HG03280 (cell line): ENCODE results near the gene RPL37.
"Not testable (repeated sequence)": the region's sequence is repeated elsewhere in the genome, so short reads cannot be mapped to it uniquely, and the experiment has no call there.

Experiments
- ATAC-seq: cut with Tn5 transposase; IDR thresholded peaks from one replicate; pipeline ENCODE4 v1.9.1; 2021; ENCODE audit warnings: mild to moderate bottlenecking, moderate library complexity; ENCODE audit not compliant: unreplicated experiment

Gene RPL37

GRCh38 chr5:40797273-40798011 lies 37.6 kb downstream of the RPL37 start:
- peak; percentile 33 for ATAC-seq

- ATAC-seq: no peak
Measured at GRCh38 chr5:40796487-40796889, 38.5 kb downstream of the RPL37 start.

DNA sequence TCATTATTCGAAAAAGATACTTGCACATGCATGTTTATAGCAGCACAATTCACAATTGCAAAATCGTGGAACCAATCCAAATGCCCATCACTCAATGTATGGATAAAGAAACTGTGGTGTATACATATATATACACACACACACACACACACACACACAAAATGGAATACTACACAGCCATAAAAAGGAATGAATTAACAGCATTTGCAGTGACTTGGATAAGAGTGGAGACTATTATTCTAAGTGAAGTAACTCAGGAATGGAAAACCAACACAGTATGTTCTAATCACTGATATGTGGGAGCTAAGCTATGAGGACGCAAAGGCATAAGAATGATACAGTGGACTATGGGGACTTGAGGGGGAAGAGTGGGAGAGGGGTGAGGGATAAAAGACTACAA lies 40.1 kb downstream of the RPL37 start:
- not testable (repeated sequence) for ATAC-seq

- ATAC-seq: not testable (repeated sequence)
Measured at GRCh38 chr5:40794340-40794739, 40.7 kb downstream of the RPL37 start.

DNA sequence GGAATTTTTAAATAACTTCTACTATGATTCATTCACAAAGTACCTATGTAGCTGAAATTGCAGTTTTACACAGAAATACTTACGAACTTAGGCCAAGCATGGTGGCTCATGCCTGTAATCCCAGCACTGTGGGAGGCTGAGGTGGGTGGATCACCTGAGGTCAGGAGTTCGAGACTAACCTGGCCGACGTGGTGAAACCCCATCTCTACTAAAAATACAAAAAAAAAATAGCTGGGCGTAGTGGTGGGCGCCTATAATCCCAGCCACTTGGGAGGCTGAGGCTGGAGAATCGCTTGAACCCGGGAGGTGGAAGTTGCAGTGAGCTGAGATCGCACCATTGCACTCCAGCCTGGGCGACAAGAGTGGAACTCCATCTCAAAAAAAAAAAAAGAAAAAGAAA lies 42.3 kb downstream of the RPL37 start:
- not testable (repeated sequence) for ATAC-seq

GRCh38 chr5:40791715-40792139 lies 43.3 kb downstream of the RPL37 start:
- ATAC-seq: no peak

DNA sequence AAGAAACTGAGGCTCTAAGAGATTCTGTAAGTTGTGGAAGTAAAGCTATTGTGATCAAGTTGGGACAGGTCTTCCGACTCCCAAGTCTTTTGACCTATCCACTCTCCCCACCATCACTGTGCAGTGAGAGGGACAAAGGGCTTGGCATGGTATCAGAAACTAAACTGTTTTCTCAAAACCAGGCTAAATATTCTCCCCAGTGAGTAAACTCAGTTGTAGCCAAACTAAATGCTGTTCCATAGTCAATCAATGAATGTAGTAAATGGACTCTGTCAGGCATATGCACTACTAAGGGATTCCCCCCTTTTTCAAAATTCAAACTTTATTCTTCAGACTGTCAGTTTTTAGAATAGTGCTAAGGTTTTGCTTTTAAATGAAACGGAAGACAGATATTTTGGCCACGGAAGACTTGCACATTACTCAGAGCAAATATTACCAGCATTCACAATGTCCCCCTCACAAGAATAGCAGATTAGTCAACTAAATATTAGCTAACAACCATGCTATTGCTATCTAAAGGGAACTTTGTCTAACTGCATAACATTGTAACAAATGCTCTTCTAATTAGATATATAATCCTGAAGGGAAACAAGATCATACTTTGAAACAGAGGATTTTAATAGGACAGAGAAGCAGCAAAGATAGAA lies 44.0 kb downstream of the RPL37 start:
- ATAC-seq: no peak

DNA sequence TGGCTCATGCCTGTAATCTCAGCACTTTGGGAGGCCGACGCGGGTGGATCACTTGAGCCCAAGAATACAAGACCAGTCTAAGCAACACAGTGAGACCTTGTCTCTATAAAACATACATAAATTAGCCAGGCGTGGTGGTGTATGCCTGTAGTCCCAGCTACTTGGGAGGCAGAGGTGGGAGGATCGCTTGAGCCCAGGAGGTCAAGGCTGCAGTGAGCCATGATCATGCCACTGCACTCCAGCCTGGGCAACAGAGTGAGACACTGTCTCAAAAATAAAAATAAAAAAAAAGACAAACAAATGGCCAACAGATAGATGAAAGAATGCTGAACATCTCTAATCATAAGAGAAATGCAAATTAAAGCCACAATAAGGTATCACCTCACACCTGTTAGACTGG lies 46.1 kb downstream of the RPL37 start:
- ATAC-seq: not testable (repeated sequence)

- ATAC-seq: no peak
Measured at GRCh38 chr5:40787986-40788385, 47.0 kb downstream of the RPL37 start.

DNA sequence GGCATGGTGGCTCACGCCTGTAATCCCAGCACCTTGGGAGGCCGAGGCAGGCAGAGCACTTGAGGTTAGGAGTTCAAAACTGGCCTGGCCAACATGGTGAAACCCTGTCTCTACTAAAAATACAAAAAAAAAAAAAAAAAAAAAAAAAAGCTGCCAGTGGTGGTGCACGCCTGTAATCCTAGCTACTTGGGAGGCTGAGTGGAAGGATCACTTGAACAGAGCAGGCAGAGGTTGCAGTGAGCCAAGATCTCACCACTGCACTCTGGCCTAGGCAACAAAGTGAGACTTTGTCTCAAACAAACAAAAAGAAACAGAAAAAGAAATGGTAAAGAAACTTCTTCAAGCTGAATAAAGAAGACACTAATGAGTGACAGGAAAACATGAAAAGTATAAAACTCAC lies 48.4 kb downstream of the RPL37 start:
- ATAC-seq: not testable (repeated sequence)

DNA sequence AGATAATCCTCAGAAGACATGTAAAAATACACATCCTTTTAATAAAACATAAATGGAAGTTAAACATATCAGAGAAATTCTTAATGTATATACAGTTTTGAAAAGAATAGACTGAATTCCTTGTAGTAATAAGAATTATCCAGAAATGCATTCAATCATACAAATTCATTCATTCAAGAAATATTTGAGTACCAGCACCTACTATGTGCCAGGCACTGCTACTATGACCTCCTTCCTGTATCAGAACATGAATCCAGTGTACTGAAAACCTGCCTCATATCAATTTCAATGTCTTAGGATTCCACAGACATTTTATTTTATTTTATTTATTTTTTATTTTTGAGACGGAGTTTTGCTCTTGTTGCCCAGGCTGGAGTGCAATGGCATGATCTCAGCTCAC lies 50.1 kb downstream of the RPL37 start:
- ATAC-seq: no peak

DNA sequence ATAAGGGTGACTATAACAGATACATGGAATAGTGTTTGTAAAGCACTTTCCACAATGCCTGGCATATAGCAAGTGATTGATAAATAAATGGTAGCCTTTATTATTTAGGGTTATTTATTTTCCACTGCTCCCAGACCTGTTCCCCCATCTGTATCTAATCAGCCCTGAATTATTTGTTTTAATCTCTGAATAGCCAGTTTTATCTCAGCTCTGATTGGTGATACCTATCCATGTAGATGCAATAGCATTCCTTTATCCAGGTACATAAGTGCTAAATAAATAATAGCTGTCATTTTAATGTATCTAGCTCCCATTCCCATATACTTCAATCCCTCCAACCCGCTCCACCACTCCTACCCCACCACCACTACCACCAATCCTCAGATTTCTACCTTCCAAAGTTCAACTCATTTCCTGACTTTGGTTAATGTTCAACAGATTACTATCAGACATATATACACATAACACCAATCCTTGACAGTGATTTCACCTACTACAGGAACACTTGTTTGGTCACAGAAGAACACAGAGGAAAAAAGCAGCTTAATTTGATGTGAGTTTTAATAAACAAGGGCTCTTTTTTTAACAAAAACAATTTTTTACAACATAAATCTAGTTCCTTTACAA lies 50.9 kb downstream of the RPL37 start:
- ATAC-seq: no peak

DNA sequence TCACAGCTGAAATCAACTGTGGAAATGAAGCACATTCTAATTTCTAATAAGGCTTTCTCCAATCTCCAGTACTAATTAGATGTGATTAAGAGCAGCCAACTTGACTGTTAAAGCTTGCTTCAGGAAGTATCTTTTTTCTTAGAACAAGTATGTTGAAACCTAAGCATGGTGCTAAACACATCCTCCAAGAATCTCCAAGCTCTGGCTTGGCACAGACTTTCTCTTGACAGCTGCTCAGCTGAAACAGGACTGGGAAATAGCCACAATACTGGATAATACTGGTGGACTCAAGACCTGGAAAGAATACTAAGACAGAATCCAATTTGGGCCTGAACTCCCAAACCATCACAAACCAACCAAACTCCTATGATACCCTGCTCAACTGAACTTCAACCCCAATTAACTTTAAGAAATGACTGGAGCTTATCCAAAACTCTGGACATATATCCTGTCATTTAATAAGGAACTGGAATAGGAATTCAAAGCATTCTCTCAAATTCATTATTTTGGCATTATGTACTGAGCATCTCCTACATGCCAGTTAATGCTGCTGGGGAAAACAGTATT lies 53.1 kb downstream of the RPL37 start:
- no peak for ATAC-seq

- no peak for ATAC-seq
Measured at GRCh38 chr5:40780858-40781257, 54.2 kb downstream of the RPL37 start.

DNA sequence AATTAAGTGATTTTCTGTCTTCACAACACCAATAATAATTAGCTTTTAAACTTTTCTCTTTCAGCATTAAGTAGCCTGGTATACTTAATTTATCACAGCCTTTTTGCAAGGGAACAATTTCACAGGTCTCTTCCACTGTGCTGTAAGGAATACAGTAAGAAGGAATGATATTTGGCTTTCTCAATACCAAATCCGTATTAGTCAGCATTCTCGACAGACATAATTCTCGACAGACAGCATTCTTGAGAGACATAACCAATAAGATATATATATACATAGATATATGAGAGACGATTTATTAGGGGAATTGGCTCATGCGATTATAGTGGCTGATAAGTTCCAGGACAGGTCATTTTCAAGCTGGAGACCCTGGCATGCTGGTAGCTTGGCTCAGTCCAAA lies 54.8 kb downstream of the RPL37 start:
- no peak for ATAC-seq

DNA sequence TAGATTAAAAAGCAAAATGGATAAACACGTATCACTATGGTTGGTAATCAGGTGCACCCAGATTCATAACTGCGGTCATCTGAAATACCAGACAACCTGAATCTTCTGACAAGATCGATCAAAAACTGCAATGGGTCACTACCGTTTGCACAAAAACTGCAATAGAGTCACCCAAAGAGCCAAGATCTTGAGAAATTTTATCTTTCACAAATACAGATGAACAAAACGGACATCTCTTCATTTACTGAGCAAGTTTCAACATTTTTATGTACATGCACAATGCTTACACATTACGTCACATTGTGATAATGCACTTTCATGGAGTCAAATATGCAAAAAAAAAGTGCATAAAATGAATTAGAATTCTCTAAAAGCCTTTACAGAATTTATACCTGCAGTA lies 55.5 kb downstream of the RPL37 start:
- ATAC-seq: no peak

DNA sequence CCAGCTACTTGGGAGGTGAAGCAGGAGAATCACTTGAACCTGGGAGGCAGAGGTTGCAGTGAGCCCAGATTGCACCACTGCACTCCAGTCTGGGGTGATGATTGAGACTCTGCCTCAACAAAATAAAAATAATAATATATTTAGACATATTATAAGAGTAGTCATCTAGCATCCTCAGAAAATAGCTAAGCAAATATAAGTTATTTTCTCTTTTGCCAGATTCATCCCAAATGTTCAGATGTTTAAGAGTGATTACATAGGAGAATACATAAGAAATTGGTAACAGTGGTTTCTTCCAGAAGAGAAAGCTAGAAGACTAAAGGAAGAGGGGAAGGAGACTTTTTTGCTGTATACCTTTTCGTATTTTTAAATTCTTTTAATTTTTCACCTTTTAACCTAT lies 56.9 kb downstream of the RPL37 start:
- no peak for ATAC-seq

GRCh38 chr5:40776658-40776977 lies 58.4 kb downstream of the RPL37 start:
- no peak for ATAC-seq

GRCh38 chr5:40775846-40776657 lies 59.0 kb downstream of the RPL37 start:
- no peak for ATAC-seq
